Measurements from ENCODE around the gene WBP11.

DNA sequence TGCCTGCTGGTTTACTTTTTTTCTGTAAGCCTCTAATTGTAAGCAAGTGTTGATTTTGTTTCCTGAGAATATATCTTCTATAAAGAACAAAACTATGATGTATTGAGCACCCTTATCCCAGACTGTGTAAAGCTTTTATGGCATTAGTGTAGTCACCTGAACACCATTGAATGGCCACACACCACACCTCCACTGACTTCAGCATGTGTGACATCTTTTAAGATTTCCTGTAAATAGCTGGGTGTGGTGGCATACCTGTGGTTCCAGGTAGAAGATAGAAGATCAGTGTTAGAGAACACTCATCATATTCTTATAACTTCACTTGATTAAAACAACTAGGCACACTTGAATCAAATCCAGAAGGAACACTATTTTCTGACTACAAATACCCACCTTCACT, 51.3 kb downstream of the WBP11 start:
- TF ChIP-seq, protein P1, sequence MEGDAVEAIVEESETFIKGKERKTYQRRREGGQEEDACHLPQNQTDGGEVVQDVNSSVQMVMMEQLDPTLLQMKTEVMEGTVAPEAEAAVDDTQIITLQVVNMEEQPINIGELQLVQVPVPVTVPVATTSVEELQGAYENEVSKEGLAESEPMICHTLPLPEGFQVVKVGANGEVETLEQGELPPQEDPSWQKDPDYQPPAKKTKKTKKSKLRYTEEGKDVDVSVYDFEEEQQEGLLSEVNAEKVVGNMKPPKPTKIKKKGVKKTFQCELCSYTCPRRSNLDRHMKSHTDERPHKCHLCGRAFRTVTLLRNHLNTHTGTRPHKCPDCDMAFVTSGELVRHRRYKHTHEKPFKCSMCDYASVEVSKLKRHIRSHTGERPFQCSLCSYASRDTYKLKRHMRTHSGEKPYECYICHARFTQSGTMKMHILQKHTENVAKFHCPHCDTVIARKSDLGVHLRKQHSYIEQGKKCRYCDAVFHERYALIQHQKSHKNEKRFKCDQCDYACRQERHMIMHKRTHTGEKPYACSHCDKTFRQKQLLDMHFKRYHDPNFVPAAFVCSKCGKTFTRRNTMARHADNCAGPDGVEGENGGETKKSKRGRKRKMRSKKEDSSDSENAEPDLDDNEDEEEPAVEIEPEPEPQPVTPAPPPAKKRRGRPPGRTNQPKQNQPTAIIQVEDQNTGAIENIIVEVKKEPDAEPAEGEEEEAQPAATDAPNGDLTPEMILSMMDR (IDR thresholded peaks at IDR 0.05; ENCODE audit: insufficient read depth, low read length, poor library complexity, severe bottlenecking), result no peak
- TF ChIP-seq EZH2phosphoT487 (conservative IDR thresholded peaks at IDR 0.05; ENCODE audit: low read length), result no peak
